Daoy (cell line): ENCODE data around the gene TSHZ2. TPM values are rescaled to one million over a fixed set of nuclear protein-coding genes. Genes with fewer than 3 reads are reported as not detected.
"Not testable (repeated sequence)": the region's sequence is repeated elsewhere in the genome, so short reads cannot be mapped to it uniquely, and the experiment has no call there.

Source experiments
- DNase-seq: peaks from one replicate; pipeline ENCODE4 v3.0.0-alpha.2; 2015; ENCODE audit warnings: low read depth
- total RNA-seq: library from RNA; depleted of rRNA; stranded (reverse); fragments of >200 nt; shearing (Covaris generic); gene quantifications from 2 replicates; pipeline ENCODE4 v1.2.3, GENCODE V29; 2014

TSHZ2 gene
- total RNA-seq, 1 experiment from 2014 or later, result 0.57 TPM

DNA sequence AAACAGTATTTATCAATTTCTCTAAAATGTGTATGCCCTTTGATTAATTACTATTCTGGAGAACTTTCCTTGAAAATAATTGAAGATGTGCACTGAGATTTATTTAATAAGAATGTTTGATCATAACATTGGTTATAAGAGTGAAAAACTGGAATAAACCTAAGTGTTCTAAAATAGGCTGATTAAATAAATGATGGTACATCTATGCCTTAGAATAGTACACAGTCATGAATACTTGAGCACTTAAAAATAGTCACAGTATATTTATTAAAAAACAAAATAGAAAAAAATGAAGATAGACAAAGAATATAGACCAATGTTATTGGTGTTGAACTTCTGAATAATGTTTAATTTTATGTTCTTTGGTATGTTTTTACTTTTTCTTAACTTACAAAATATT is 528.5 kb downstream of the TSHZ2 start:
- DNase-seq, result no peak

- no peak for DNase-seq
These were observed 530.7 kb downstream of the TSHZ2 start for GRCh38 chr20:53502820-53503219.

DNA sequence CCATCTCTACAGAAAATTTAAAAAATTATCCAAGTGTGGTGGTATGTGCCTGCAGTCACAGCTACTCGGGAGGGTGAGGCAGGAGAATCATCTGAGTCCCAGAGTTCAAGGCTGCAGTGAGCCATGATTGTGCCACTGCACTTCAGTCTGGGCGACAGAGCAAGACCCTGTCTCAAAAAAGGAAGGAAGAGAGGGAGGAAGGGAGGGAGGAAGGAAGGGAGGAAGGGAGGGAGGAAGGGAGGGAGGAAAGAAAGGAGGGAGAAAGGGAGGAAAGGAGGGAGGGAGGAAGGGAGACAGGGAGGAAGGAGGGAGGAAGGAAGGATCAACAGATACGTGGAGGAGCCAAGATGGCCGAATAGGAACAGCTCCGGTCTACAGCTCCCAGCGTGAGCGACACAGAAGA is 531.4 kb downstream of the TSHZ2 start:
- no peak for DNase-seq

GRCh38 chr20:53504106-53504505 is 531.9 kb downstream of the TSHZ2 start:
- not testable (repeated sequence) for DNase-seq

- no peak for DNase-seq
These were observed 538.1 kb downstream of the TSHZ2 start for GRCh38 chr20:53510262-53510661.

GRCh38 chr20:53510704-53511103 is 538.5 kb downstream of the TSHZ2 start:
- no peak for DNase-seq

GRCh38 chr20:53512076-53512475 is 539.9 kb downstream of the TSHZ2 start:
- no peak for DNase-seq

- DNase-seq, result no peak
These were observed 541.0 kb downstream of the TSHZ2 start for GRCh38 chr20:53513168-53513488.

- DNase-seq, result no peak
These were observed 541.5 kb downstream of the TSHZ2 start for GRCh38 chr20:53513489-53514298.

DNA sequence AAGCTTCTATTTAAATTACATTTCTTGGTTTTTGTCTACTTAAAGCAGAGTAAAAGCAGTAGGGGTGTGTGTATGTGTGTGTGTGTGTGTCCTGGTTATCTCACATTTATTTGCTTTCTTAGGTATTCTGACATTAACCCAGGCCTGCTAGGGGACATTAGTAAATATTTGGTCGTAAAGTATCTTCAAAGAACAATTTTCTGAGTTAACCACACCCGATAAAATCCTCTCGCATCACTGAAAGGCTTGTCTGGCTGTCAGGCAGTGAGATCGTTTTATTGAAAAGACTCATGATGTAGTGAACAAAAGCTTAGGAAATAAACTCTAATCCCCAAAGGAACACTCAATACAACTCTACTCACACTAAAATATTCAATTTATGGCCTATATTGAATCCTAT is 543.6 kb downstream of the TSHZ2 start:
- no peak for DNase-seq

DNA sequence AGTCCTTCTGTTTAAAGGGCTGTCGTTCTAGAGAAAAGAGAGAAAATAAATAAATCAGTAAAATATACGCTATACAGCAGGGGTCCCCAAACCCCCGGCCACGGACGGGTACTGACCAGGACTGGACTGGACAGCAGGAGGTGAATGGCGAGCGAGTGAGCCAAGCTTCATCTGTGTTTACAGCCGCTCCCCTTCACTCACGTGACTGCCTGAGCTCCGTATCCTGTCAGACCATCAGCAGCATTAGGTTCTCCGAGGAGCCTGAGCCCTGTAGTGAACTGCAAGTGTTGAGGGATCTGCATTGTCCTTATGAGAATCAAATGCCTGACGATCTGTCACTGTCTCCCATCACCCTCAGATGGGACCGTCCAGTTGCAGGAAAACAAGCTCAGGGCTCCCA is 545.0 kb downstream of the TSHZ2 start:
- DNase-seq, result peak; percentile 24

DNA sequence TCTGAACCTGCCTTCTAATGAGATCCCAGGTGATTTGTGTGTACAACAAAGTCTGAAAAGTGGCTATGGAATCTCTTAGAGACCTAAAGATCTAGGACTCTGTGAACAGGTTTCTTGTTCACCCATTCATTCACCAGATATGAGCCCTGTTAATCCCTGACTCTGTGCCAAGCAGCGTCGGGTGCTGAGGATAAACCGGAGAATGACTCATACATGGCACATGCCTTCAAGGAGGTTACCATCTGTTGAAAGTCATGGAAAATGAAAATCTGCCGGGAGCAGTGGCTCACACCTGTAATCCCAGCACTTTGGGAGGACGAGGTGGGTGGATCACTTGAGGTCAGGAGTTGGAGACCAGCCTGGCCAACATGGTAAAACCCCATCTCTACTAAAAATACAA is 549.3 kb downstream of the TSHZ2 start:
- peak; percentile 67 for DNase-seq

DNA sequence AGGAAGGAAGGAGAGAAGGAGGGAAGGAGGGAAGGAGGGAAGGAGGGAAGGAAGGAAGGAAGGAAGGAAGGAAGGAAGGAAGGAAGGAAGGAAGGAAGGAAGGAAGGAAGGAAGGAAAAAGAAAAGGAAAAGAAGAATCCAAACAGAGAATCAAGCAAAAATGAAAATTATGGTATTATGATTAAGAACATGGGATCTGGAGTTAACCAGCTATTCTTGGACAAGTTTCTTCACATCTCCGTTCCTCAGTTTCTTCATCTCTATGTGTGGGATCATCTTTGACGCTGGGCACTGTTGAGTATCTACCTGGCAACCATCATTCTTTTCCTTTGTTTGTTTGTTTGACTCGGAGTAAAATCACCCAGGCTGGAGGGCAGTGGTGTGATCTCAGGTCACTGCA is 549.9 kb downstream of the TSHZ2 start:
- no peak for DNase-seq

GRCh38 chr20:53522696-53523095 is 550.5 kb downstream of the TSHZ2 start:
- DNase-seq, result no peak

GRCh38 chr20:53523615-53524014 is 551.5 kb downstream of the TSHZ2 start:
- DNase-seq, result not testable (repeated sequence)

DNA sequence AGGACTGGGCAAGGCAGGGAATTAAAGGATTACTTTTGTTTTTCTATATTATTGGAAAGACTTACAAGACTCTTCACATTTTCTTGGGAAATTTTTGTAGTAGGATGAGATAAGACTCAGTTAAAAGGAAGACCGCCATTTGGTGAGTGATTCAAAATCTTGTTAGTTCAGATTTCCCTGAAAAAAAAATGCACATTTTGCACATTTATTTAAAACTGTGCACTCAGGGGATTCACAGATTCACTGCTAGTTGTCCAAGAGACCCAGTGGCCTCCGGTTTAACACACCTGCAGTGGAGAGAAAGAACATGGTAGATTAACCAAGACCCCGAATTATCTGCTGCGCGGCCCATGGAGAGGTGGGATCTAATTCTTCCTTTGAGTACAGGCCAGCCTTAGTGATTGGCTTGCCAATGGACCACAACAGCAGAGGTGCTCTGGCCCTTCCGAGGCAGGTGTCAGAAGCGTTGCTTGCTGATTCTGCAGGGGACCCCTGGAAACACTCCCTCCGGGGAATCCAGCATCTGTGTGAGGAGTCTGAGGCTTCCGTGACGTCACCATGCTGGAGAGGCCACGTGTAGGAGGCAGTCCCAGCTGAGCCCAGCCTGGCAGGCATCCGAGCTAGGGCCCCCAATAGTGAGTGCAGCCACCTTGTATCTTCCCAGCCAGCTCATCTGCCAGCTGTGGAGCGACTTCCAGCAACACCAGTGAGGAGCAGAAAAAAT is 552.6 kb downstream of the TSHZ2 start:
- no peak for DNase-seq

GRCh38 chr20:53527196-53527595 is 555.0 kb downstream of the TSHZ2 start:
- no peak for DNase-seq

GRCh38 chr20:53529658-53530057 is 557.5 kb downstream of the TSHZ2 start:
- no peak for DNase-seq

GRCh38 chr20:53530440-53530839 is 558.3 kb downstream of the TSHZ2 start:
- DNase-seq, result no peak

GRCh38 chr20:53532654-53533312 is 560.6 kb downstream of the TSHZ2 start:
- not testable (repeated sequence) for DNase-seq

GRCh38 chr20:53533500-53533899 is 561.3 kb downstream of the TSHZ2 start:
- no peak for DNase-seq

DNA sequence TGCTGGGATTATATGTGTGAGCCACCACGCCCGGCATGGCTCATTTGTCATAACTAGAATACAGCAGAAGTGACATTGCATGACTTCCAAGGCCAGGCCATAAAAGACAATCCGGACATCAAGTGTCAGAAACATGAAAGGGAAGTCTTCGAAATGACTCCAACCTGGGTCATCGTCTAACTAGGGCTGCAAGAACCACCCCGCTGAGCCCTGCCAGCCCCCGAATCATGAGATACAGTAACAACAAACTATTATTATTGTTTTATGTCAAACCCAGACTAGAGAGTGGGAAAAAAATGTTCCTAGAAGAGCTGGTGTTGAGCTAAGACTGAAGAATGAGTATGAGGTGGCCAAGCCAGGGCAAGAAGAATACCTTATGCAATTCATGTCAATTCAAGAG is 561.9 kb downstream of the TSHZ2 start:
- no peak for DNase-seq

- DNase-seq, result no peak
These were observed 563.7 kb downstream of the TSHZ2 start for GRCh38 chr20:53535878-53536277.
